ENCODE measurements around the gene LRP5.

LRP5 gene

DNA sequence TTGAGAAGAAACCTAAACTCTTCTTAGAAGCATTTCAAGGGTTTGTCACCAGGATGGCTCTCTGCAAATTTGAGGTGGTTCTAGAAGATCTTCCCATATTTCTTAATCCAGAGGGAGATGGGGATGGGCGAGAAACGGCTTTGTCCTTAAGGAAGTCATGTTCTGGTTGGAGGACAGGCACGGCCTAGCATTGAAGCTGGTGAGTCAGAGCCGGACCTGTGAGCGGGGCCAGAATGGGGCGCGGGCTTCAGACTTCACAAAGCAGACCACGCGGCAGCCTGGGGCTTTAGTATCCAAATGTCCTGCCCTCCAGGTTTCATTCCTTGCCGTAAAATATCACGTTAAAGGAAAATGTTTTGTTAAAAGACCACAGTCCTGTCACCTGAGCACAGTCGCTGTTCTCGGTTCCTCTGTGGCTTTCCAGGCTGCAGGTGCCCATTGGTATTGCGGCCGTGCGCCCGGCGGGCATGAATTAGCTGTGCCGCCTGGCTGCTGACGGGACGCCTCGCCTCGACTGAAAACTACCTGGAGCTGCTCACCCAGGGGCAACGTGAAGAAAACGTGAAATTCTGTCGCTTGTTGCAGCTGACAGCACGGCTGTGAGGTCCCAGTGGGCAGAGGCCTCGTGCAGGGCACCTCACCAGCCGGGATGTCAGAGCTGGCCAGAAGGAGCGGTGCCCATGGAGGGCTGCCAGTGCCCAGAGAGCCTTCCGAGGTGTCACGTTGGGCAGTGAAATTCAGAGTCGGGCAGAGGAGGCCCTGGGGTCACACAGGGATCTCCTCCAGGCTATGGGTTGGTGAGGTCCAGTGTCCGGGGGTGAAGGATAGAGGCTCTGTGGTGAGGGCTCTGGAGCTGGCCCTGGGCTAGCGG is 59.0 kb downstream of the LRP5 start:
- DNase-seq (ENCODE audit: low spot score) = no peak

DNA sequence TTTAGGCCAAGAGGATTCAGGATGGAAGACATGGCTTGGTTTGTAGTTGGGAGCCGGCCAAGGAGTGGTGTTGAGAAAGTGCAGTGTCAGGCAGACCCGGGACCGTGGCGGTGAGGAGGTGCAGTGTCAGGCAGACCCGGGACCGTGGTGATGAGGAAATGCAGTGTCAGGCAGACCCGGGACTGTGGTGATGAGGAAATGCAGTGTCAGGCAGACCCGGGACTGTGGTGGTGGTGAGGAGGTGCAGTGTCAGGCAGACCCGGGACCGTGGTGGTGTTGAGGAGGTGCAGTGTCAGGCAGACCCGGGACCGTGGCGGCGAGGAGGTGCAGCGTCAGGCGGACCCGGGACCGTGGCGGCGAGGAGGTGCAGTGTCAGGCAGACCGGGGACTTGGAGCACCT is 59.7 kb downstream of the LRP5 start:
- no peak for DNase-seq (ENCODE audit: low spot score)

DNA sequence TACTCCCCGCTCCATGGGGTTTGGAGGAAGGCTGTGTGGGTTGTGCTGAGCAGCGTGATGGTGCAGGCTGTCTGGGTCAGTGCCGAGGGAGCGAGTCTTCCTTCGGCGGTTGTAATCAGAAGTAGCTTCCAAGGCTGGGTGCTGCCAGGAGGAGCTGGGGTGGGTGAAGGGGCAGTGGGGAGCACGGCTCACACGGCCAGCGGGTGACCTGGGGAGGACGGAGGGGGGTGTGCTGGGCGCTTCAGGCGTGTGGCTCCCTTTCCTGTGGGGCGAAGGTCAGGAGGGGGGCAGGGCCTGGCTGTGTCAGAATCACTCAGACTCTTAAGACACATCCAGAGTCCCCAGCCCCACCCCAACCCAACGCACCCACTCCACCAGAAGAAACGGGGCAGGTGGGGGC is 60.2 kb downstream of the LRP5 start:
- no peak for DNase-seq (ENCODE audit: low spot score)

DNA sequence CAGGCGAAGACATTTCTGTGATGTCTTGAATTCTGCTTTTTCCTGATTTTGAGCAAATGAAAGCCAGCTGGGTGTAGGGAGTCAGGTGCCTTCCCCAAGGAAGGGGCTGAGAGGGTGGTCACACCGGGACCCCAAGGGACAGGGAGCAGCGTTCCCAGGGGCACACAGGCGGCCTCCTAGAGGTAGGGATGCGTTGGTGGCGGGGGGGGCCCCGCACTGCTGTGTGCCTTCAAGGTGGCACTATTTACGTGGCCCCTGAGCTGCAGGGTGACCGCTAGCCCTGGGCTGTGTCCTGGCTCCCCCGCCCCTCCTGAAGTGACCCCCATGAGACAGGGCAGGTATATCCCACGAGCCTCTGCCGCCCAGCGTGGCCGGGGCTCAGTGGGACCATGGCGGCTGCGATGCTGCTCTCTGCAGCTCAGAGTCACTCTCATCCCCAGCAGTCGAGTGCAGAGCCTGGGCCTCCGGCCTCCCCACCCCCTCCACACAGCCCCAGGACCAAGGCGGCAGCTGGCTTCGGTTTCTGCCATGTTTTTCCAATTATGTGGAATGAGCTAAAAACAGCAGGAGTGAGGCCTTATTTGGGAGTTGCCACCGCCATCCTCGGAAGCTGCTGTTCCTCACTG is 60.9 kb downstream of the LRP5 start:
- no peak for DNase-seq (ENCODE audit: low spot score)

DNA sequence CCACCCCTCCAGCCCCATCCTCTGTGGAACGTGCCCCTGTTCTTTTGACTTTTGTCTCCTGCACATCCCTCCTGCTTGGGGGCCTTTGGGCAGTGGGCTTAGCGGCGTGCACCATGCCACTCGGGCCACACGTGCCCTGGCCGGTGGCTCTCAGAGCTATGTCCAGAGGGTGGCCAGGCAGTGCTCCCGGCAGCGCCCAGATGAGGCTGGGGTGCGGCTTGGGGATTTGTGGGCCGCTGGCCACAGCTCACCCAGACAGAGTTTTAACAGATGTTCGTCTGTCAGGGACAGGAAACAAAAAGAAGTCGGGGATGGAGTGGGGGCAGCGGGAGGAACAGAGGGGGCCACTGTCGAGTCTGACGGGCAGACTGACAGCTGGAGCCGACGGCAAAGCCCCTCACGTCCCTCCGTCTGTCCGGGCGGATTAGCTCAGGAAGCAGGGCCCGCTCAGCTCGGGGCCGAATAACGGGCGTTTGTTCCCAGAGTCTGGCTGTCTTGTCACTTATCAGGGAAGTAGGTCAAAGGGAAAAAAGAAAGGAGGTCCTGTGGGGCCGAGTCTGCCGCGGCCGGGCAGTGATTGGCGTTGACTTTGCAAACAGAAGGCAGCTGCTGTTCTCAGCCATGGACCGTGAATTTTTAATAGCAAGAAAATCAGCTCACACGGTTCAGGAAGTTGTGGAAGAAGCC is 61.6 kb downstream of the LRP5 start:
- peak; percentile 59 for DNase-seq (ENCODE audit: low spot score)

DNA sequence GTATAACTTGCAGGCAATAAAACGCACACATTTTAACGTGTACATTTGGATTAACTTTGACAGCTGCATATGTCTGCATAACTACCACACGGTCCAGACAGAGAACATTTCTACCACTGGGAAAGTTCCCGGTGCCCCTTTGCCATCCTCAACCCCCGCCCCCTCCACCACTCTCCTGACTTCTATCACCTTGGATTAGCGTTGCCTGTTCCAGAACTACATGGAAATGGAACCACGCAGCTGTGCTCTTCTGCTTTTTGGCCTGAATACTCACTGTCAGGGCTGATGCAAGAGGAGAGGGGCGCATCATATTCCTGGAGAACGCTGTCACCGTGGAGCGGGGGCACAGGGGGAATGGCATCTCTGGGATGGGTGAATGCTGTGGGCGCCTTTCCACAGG is 62.1 kb downstream of the LRP5 start:
- DNase-seq (ENCODE audit: low spot score) = no peak

DNA sequence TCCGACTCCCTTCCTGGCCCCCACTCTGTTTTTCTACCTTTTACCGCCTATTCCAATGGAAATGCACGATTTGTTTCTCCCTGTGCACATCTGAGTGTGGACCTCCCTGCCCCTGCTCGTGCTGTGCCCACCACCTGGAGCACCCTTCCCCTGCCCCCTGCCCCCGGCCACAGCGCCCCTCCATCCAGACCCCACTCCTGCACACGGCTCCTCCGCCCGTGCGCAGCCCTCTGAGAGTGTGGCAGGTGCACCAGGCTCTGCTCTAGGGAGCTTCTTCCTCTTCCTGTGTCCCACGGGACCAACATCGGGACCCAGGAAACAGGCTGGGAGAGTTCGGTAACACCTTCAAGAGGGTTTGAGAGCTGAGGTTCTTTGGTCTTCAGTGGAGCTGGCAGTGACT is 62.9 kb downstream of the LRP5 start:
- DNase-seq (ENCODE audit: low spot score) = no peak

DNA sequence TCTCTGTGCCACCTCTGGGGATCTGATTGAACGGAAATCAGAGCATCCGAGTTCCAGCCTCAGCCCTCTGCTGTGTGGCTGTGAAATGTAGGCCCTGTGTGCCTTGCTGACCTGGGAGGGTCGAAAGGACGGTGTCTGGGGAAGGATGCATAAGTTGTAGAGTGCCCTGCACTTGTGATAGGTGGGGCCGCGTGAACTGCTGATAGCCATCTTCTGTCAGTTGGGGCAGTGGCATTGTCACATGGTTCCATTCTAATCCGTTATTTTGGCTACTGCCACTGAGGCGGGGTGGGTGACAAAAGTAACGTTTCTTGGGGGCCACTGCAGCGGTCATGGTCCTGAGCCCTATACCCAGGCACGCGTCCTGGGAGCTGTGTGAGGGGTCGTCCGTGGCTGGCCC is 63.4 kb downstream of the LRP5 start:
- DNase-seq (ENCODE audit: low spot score) = no peak

DNA sequence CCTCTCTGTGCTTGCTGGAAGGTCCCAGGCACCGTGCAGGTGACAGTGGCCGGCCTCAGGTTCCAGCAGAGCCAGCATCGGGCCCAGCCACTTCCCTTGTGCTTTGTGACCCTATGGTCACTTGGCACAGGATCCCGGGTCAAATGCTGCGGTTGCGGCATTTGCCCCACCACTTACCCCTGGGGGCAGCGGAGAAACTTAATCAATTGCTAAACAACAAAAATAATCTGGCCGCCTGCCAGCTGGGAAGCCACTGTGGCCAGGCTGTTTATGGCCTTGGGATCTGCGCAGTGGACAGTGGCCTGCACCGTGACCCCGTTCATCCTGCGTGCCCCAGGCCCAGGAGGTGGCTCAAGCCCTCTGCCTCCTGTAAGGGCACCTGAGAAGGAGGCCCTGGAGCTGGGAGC is 65.0 kb downstream of the LRP5 start:
- no peak for DNase-seq (ENCODE audit: low spot score)

DNA sequence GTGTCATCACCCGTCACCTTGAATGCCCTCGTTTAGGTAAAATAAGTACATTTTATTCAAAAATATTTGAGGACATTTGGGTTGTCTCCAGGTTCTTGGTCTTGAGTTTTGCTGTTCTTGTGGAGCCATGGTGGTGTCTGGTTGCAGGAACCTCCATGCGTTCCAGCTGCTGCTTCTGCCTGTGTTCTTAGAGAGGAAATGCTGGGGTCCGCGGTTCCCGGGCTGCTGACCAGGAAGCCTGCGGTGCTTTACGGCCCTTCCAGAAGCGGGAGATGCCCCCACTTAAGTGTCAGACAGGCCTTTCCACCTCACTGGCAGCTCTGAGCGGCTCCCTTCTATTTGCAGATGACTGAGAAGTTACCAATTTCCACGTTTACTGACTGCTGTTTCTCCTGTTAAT is 66.8 kb downstream of the LRP5 start:
- no peak for DNase-seq (ENCODE audit: low spot score)

DNA sequence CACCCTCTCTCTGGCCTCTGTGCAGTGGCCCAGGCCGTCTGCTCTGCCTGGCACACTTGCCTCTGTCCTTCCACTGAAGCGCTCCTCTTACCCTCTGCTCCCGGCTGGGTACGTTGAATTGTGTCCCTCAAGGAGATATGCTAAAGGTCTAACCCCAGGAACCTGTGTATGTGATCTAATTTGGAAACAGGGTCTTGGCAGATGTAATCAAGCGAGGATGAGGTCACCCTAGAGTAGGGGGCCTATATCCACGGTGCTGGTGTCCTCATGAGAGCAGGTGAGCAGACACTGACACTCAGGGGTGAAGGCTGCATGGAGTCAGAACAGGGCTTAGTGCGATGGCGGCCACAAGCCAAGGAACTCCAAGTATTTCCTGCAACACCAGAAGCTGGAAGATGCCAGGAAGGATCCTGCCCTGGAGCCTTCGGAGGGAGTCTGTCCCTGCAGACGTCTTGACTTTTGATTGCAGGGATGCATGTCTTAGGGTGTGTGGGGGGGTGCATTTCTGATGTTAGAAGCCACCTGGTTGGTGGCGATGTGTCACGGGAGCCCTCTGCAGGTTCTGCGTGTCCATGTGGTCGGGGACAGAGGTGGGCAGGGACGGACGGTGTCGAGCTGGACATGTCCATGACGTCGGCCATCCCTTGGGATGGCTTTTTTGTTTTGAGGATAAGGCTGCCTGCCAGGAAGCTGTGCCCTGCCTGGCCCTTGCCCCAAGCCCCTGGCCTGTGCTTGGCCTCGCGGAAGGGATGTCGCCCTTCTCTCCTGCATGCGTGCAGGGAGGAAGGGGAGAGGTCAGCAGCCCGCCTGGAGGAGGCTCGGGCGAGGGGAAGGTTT is 68.6 kb downstream of the LRP5 start:
- no peak for DNase-seq (ENCODE audit: low spot score)

DNA sequence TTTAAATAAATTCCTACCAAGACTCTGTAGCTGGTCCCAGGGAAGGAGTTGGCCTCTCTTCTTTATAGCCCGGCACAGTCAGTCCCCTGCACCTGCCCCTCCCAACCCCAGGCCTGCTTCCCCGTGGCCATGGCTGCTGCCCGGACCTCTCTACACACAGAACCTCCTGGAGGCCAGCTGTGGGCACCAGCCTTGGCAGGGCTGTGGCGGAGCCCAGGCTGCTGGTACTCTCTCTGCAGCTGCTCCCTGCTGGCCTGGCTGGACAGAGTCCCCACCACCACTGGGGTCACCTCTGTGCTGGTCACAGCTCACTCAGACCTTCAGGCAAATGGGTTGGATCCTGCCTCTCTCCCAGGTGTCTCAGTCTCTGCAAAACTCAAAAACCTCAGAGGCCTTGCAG is 69.3 kb downstream of the LRP5 start:
- no peak for DNase-seq (ENCODE audit: low spot score)

DNA sequence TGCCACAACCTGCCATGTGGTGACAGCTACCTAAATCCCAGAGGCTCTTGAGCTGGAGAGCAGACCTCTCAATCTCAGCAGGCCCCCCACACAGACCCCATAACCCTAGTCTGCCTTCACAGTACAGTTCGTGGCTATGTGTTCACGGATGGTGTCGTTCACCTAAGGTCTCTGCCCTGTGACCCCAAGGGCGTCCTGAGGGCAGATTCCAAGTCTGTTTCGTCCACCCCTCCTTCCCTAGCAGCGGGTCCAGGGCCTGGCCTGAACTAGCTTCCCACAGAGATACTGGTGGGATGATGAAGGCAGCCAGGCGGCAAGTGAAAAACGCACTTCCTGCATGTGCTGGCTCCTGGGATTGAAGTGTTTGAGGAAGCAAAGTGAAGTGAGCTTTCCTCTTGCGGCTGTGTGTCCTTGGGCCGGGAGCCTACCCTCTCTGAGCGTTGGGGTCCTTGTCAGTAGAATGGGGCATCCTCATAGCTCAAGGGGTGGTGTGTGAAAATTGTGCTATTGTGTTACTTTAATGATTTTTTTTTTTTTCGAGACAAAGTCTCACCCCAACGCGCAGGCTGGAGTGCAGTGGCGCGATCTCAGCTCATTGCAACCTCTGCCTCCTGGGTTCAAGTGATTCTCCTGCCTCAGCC is 70.1 kb downstream of the LRP5 start:
- no peak for DNase-seq (ENCODE audit: low spot score)

DNA sequence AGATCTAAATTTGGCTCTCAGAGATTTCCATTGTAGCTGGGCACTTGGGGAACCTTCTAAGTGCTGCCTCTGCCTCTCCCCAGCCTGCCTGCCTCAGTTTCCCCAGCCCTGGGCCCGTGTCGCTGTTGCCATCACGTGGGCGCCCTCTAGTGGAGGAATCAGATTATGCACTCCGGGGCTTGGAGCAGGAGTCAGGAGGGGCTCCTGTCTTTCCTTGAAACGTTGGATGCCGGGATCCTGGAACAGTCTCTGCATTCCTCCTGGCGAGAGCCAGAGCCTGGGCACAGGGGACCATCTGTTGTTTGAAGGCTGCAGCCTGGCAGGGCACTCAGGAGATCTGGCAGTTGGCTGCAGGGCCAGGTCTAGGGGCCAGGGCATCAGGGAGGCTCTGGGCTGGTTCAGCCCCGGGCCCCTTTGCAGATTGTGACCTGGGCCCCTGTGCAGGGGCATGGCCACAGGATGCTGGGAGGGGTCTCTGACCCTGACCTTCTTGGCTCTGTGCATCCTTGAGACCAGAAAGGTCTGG is 71.6 kb downstream of the LRP5 start:
- DNase-seq (ENCODE audit: low spot score) = peak; percentile 51

DNA sequence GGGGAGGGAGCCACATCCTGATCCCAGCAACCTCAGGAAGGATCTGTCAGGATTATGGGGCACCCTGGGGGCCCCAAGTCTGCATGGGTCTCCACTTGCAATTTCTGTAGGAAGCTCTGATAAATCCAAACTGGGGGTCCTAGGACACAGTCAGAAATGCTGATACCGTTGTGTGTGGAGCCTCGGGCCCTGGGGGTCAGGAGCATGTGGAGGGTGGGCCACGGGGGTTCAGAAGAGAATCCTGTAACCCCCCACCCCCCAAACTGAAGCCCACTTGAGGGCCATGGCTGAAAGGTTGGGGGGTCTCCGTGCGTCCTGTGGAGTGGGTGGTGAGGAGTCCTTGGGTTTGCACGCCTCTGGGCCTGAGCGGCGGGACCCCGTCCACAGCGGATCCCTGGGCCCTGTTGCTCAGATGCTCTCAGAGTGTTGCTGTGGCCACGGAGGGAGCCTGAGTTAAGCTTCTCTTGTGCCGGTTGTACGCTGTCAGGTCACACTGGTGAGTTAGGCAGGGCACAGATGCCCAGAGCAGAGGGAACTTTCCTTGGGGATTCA is 72.2 kb downstream of the LRP5 start:
- no peak for DNase-seq (ENCODE audit: low spot score)

DNA sequence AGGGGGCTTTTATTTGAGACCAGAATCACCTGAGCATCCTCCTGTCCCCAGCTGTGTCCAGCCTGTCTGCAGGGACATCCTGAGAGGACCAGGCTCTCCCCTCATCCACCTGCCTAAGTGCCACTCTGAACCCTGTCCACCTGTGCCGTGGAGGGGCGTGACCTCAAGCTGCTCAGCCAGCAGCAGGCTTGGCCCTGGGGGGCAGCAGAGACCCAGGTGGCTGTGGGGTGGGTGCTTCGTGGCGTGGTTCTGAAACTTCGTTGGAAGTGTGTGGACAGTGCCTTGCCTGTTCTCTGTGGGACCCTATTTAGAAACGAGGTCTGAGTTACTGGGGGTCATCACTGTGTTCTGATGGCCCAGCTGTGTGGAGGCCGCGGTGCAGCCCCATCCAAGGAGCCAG is 72.7 kb downstream of the LRP5 start:
- no peak for DNase-seq (ENCODE audit: low spot score)

DNA sequence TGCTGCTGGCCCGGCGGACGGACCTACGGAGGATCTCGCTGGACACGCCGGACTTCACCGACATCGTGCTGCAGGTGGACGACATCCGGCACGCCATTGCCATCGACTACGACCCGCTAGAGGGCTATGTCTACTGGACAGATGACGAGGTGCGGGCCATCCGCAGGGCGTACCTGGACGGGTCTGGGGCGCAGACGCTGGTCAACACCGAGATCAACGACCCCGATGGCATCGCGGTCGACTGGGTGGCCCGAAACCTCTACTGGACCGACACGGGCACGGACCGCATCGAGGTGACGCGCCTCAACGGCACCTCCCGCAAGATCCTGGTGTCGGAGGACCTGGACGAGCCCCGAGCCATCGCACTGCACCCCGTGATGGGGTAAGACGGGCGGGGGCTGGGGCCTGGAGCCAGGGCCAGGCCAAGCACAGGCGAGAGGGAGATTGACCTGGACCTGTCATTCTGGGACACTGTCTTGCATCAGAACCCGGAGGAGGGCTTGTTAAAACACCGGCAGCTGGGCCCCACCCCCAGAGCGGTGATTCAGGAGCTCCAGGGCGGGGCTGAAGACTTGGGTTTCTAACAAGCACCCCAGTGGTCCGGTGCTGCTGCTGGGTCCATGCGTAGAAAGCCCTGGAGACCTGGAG is 74.1 kb downstream of the LRP5 start:
- no peak for DNase-seq (ENCODE audit: low spot score)

DNA sequence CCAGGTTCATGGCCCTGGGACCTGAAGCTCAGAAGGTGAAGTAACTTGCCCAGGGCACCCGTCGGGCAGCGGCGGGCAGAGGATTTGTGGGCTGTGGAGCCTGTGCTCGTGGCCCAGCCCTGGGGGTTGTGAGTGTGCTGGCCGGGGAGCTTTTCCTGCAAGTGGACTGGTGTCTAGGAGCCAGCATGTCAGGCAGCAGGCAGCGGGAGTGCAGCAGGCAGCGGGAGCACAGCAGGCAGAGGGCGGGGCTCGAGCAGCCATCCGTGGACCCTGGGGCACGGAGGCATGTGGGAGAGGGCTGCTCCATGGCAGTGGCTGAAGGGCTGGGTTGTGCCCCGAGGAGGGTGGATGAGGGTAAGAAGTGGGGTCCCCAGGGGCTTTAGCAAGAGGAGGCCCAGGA is 75.4 kb downstream of the LRP5 start:
- DNase-seq (ENCODE audit: low spot score) = no peak

DNA sequence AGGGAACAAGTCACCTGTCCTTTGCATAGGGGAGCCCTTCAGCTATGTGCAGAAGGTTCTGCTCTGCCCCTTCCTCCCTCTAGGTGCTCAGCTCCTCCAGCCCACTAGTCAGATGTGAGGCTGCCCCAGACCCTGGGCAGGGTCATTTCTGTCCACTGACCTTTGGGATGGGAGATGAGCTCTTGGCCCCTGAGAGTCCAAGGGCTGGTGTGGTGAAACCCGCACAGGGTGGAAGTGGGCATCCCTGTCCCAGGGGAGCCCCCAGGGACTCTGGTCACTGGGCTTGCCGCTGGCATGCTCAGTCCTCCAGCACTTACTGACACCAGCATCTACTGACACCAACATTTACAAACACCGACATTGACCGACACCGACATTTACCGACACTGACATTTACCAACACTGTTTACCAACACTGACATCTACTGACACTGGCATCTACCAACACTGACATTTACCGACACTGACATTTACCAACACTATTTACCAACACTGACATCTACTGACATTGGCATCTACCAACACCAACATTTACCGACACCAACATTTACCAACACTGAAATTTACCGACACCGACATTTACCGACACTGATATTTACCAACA is 76.3 kb downstream of the LRP5 start:
- no peak for DNase-seq (ENCODE audit: low spot score)

DNA sequence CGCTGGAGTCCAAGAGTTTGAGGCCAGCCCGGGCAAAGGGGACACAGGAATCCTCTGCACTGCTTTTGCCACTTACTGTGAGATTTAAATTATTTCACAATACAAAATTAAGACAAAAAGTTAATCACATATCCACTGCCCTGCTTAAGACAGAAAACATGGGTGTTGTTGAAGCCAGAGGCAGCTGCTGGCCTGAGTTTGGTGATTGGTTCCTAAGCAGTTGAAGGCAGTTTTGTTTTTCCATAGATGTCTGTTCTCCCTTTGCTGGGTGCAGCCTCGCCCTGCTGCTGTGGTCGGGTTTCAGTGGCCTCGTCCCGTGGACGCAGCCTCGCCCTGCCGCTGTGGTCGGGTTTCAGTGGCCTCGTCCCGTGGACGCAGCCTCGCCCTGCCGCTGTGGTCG is 77.9 kb downstream of the LRP5 start:
- DNase-seq (ENCODE audit: low spot score) = no peak
